Neural cell (in vitro differentiated cells): ENCODE results near the gene HTR3A. TPM values are rescaled to one million over a fixed set of nuclear protein-coding genes. Genes with fewer than 3 reads are reported as not detected.

Experiments used
- H2AFZ ChIP-seq: fragments of 200-600, 300-800 bp; sonication (generic), shearing (Covaris generic); 2 replicates; pipeline ENCODE4 v1.6.0; 2014; ENCODE audit warnings: low read depth, mild to moderate bottlenecking, antibody characterized with exemption, low read length, moderate library complexity
- H3F3A ChIP-seq: fragments of 200-600 bp; shearing (Covaris generic); 2 replicates; pipeline ENCODE4 v1.6.1; 2016; ENCODE audit warnings: mild to moderate bottlenecking, moderate library complexity, mixed read lengths, antibody characterized with exemption, low read length; ENCODE audit not compliant: insufficient read depth, poor library complexity, severe bottlenecking
- H3K27ac ChIP-seq: fragments of 200-600, 300-800 bp; sonication (generic), shearing (Covaris generic); 2 replicates; pipeline ENCODE4 v1.5.1; 2014; ENCODE audit warnings: mild to moderate bottlenecking, low read length, moderate library complexity
- H3K27me3 ChIP-seq: fragments of 300-800, 200-600 bp; sonication (generic), shearing (Covaris generic); 2 replicates; pipeline ENCODE4 v1.6.0; 2014; ENCODE audit warnings: mild to moderate bottlenecking, low read depth, low read length, moderate library complexity; ENCODE audit not compliant: insufficient read depth
- H3K36me3 ChIP-seq: fragments of 300-800, 200-600 bp; sonication (generic), shearing (Covaris generic); 2 replicates; pipeline ENCODE4 v1.5.1; 2014; ENCODE audit warnings: mild to moderate bottlenecking, antibody characterized with exemption, low read length, moderate library complexity; ENCODE audit not compliant: insufficient read depth
- H3K4me2 ChIP-seq: fragments of 300-800, 200-600 bp; sonication (generic), shearing (Covaris generic); 2 replicates; pipeline ENCODE4 v1.6.0; 2014; ENCODE audit warnings: mild to moderate bottlenecking, low read length
- H3K4me3 ChIP-seq: fragments of 300-800, 200-600 bp; sonication (generic), shearing (Covaris generic); 2 replicates; pipeline ENCODE4 v1.5.1; 2014; ENCODE audit warnings: mild to moderate bottlenecking, low read length, moderate library complexity
- H3K79me2 ChIP-seq: fragments of 200-600 bp; shearing (Covaris generic); replicated peaks from 2 replicates; pipeline ENCODE4 v1.6.0; 2014; ENCODE audit warnings: mild to moderate bottlenecking, low read length, moderate library complexity; ENCODE audit not compliant: insufficient read depth
- H3K9ac ChIP-seq: fragments of 300-800, 200-600 bp; sonication (generic), shearing (Covaris generic); 2 replicates; pipeline ENCODE4 v1.6.1; 2016; ENCODE audit warnings: mild to moderate bottlenecking, low read length, mixed read lengths
- H3K9me2 ChIP-seq: fragments of 200-600 bp; shearing (Covaris generic); 2 replicates; pipeline ENCODE4 v1.6.1; 2016; ENCODE audit warnings: mild to moderate bottlenecking, low read length, mixed read lengths; ENCODE audit not compliant: insufficient read depth
- H3K9me3 ChIP-seq: fragments of 200-600, 300-800 bp; sonication (generic), shearing (Covaris generic); 2 replicates; pipeline ENCODE4 v1.6.1; 2016; ENCODE audit warnings: mild to moderate bottlenecking, mixed run types, low read length, moderate library complexity, mixed read lengths
- H4K20me1 ChIP-seq: fragments of 200-600 bp; shearing (Covaris generic); 2 replicates; pipeline ENCODE4 v1.6.1; 2016; ENCODE audit warnings: mild to moderate bottlenecking, mixed run types; ENCODE audit not compliant: insufficient read depth
- EP300 ChIP-seq: fragments of 450-650 bp; conservative IDR thresholded peaks from 2 replicates; pipeline ENCODE4 v1.6.1; 2014; ENCODE audit warnings: antibody characterized with exemption, mild to moderate bottlenecking, moderate library complexity; ENCODE audit not compliant: poor library complexity, severe bottlenecking
- EZH2 ChIP-seq: fragments of 200-600, 300-800 bp; shearing (Covaris generic), sonication (generic); IDR thresholded peaks from 2 replicates; pipeline ENCODE4 v1.6.1; 2014; ENCODE audit warnings: antibody characterized with exemption, low read length, borderline replicate concordance, mild to moderate bottlenecking; ENCODE audit not compliant: insufficient read depth, poor library complexity, severe bottlenecking
- MXI1 ChIP-seq: fragments of 450-650 bp; conservative IDR thresholded peaks from 2 replicates; pipeline ENCODE4 v1.6.1; 2014; ENCODE audit warnings: antibody characterized with exemption, mild to moderate bottlenecking; ENCODE audit not compliant: poor library complexity, severe bottlenecking
- POLR2AphosphoS5 ChIP-seq: IDR thresholded peaks from 2 replicates; pipeline ENCODE4 v1.6.1; 2012
- RAD21 ChIP-seq: fragments of 450-650 bp; conservative IDR thresholded peaks from 2 replicates; pipeline ENCODE4 v1.6.1; 2014; ENCODE audit warnings: antibody characterized with exemption, mild to moderate bottlenecking, moderate library complexity
- SMC3 ChIP-seq: fragments of 450-650 bp; conservative IDR thresholded peaks from 2 replicates; pipeline ENCODE4 v1.6.1; 2014; ENCODE audit warnings: antibody characterized with exemption, mild to moderate bottlenecking, moderate library complexity; ENCODE audit not compliant: poor library complexity
- TAF1 ChIP-seq: IDR thresholded peaks from 2 replicates; pipeline ENCODE4 v1.6.1; 2012; ENCODE audit warnings: low read depth
- polyA plus RNA-seq: library from polyadenylated mRNA; depleted of rRNA; stranded (reverse); fragments of >200 nt; gene quantifications from 2 replicates; pipeline ENCODE4 v1.2.3, GENCODE V29; 2014
- TF ChIP-seq, protein P1 (sequence below): fragments of 450-650 bp; IDR thresholded peaks from 2 replicates; pipeline ENCODE4 v1.5.1; 2014; ENCODE audit warnings: antibody characterized with exemption, mild to moderate bottlenecking, moderate library complexity; ENCODE audit not compliant: poor library complexity, severe bottlenecking
- TF ChIP-seq, protein P2 (sequence below): IDR thresholded peaks from 2 replicates; pipeline ENCODE4 v1.6.1; 2012; ENCODE audit warnings: borderline replicate concordance

HTR3A gene
- polyA plus RNA-seq, 1 donor from 2014 or later: not detected

DNA sequence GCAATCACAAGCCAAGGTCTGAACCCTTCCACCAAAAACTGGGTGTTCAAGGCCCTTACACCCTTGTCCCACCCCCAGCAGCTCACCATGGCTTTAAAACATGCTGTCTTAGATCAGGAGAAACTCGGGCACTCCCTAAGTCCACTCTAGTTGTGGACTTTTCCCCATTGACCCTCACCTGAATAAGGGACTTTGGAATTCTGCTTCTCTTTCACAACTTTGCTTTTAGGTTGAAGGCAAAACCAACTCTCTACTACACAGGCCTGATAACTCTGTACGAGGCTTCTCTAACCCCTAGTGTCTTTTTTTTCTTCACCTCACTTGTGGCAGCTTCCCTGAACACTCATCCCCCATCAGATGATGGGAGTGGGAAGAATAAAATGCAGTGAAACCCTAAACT, 15.0 kb downstream of the HTR3A start:
- no peaks in the 10 kb centered on the region for H3K9me3 ChIP-seq
- H3F3A ChIP-seq: no peaks in the 10 kb centered on the region
- H3K9me2 ChIP-seq: no peaks in the 10 kb centered on the region
- no peaks in the 10 kb centered on the region for H3K27me3 ChIP-seq
- no peaks in the 10 kb centered on the region for H4K20me1 ChIP-seq
- no peaks in the 10 kb centered on the region for H3K79me2 ChIP-seq
- H3K4me2 ChIP-seq: no peak overlapping the region
- no peak overlapping the region for H3K9ac ChIP-seq
- H3K4me3 ChIP-seq: no peak overlapping the region
- H3K27ac ChIP-seq: no peak overlapping the region
- H2AFZ ChIP-seq: no peak overlapping the region
- TF ChIP-seq SMC3 (no peak), MXI1 (no peak), POLR2AphosphoS5 (no peak), EP300 (no peak), EZH2 (no peak), RAD21 (no peak)
- TF ChIP-seq, protein P1, sequence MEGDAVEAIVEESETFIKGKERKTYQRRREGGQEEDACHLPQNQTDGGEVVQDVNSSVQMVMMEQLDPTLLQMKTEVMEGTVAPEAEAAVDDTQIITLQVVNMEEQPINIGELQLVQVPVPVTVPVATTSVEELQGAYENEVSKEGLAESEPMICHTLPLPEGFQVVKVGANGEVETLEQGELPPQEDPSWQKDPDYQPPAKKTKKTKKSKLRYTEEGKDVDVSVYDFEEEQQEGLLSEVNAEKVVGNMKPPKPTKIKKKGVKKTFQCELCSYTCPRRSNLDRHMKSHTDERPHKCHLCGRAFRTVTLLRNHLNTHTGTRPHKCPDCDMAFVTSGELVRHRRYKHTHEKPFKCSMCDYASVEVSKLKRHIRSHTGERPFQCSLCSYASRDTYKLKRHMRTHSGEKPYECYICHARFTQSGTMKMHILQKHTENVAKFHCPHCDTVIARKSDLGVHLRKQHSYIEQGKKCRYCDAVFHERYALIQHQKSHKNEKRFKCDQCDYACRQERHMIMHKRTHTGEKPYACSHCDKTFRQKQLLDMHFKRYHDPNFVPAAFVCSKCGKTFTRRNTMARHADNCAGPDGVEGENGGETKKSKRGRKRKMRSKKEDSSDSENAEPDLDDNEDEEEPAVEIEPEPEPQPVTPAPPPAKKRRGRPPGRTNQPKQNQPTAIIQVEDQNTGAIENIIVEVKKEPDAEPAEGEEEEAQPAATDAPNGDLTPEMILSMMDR: no peak
- TF ChIP-seq, protein P2, sequence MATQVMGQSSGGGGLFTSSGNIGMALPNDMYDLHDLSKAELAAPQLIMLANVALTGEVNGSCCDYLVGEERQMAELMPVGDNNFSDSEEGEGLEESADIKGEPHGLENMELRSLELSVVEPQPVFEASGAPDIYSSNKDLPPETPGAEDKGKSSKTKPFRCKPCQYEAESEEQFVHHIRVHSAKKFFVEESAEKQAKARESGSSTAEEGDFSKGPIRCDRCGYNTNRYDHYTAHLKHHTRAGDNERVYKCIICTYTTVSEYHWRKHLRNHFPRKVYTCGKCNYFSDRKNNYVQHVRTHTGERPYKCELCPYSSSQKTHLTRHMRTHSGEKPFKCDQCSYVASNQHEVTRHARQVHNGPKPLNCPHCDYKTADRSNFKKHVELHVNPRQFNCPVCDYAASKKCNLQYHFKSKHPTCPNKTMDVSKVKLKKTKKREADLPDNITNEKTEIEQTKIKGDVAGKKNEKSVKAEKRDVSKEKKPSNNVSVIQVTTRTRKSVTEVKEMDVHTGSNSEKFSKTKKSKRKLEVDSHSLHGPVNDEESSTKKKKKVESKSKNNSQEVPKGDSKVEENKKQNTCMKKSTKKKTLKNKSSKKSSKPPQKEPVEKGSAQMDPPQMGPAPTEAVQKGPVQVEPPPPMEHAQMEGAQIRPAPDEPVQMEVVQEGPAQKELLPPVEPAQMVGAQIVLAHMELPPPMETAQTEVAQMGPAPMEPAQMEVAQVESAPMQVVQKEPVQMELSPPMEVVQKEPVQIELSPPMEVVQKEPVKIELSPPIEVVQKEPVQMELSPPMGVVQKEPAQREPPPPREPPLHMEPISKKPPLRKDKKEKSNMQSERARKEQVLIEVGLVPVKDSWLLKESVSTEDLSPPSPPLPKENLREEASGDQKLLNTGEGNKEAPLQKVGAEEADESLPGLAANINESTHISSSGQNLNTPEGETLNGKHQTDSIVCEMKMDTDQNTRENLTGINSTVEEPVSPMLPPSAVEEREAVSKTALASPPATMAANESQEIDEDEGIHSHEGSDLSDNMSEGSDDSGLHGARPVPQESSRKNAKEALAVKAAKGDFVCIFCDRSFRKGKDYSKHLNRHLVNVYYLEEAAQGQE: no peak
- no peaks in the 10 kb centered on the region for H3K36me3 ChIP-seq

DNA sequence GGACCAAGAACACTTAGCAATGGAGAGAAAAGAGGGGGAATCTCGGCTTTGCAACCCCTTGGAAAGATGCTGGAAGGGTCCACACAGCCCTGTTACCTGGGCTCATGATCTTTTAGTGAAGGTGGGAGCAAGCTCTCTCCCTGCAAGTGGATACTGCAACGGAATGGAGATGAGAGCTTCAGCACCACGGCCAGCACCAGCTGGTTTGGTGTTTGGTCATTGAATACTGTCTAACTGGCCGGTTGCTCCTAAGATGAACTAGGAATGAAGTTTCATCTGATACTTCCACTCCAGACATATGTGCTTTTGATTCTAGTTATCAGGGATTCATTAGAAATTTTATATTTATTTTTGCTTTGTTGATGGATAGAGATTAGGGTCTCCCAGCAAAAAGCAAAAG, 16.3 kb downstream of the HTR3A start:
- no peaks in the 10 kb centered on the region for H3K9me3 ChIP-seq
- no peaks in the 10 kb centered on the region for H3K27me3 ChIP-seq
- H2AFZ ChIP-seq: no peak overlapping the region
- H3K4me3 ChIP-seq: no peak overlapping the region
- no peak for TF ChIP-seq TAF1
- TF ChIP-seq, protein P2: peak; percentile 33
- H4K20me1 ChIP-seq: no peaks in the 10 kb centered on the region
- no peak overlapping the region for H3K27ac ChIP-seq
- no peaks in the 10 kb centered on the region for H3K79me2 ChIP-seq
- H3K9me2 ChIP-seq: no peaks in the 10 kb centered on the region
- no peak overlapping the region for H3K4me2 ChIP-seq
- H3F3A ChIP-seq: no peaks in the 10 kb centered on the region
- no peaks in the 10 kb centered on the region for H3K36me3 ChIP-seq
- H3K9ac ChIP-seq: no peak overlapping the region
